Activated B cell treated with CpG ODN at 0.5 μM for 24 hours (primary cell): ENCODE data around the gene PNMT. TPM values are rescaled to one million over a fixed set of nuclear protein-coding genes. Genes with fewer than 3 reads are reported as not detected.

Experiments
- ATAC-seq: fragments of 200-7000 bp; cut with Tn5 transposase; one replicate; pipeline ENCODE4 v1.10.0; 2021; ENCODE audit warnings: low read depth, mild to moderate bottlenecking, moderate library complexity
- CTCF ChIA-PET: fragments of 350-600 bp; sonication (Branson Sonifier 250); formaldehyde crosslinking; loops from one replicate; lab custom pipeline; 2021; ENCODE audit warnings: antibody characterized with exemption; lab: Charles Lee
- POLR2A ChIA-PET: fragments of 350-600 bp; sonication (Branson Sonifier 250); formaldehyde crosslinking; loops from one replicate; lab custom pipeline; 2021; ENCODE audit warnings: antibody characterized with exemption; lab: Charles Lee
- DNase-seq: peaks from one replicate; pipeline ENCODE4 v3.0.0; 2022
- H3K27ac Mint-ChIP-seq: one replicate; pipeline ENCODE4 v1.8.0; 2020; ENCODE audit warnings: mixed read lengths
- H3K27me3 Mint-ChIP-seq: one replicate; pipeline ENCODE4 v1.8.0; 2021; ENCODE audit warnings: mixed read lengths
- H3K36me3 Mint-ChIP-seq: one replicate; pipeline ENCODE4 v1.8.0; 2021; ENCODE audit warnings: low read depth, mixed read lengths
- H3K4me1 Mint-ChIP-seq: one replicate; pipeline ENCODE4 v1.8.0; 2021; ENCODE audit warnings: mixed read lengths
- H3K4me3 Mint-ChIP-seq: one replicate; pipeline ENCODE4 v1.8.0; 2020; ENCODE audit warnings: mild to moderate bottlenecking, mixed read lengths
- H3K9me3 Mint-ChIP-seq: one replicate; pipeline ENCODE4 v1.8.0; 2020; ENCODE audit warnings: mixed read lengths
- intact Hi-C: fragments of 100-400 bp; cut with micrococcal nuclease; formaldehyde crosslinking; loops from one replicate; pipeline ENCODE4 v1.15.1; 2024
- total RNA-seq: library from RNA; stranded (reverse); gene quantifications from 2 replicates; pipeline ENCODE4 v1.2.3, GENCODE V29; 2022
- TF ChIP-seq, protein P1 (sequence below): fragments of 200-600 bp; IDR thresholded peaks from one replicate; pipeline ENCODE4 v1.8.0; 2022; ENCODE audit warnings: antibody characterized with exemption, mild to moderate bottlenecking

PNMT gene
- total RNA-seq, 1 donor from 2014 or later, result not detected

DNA sequence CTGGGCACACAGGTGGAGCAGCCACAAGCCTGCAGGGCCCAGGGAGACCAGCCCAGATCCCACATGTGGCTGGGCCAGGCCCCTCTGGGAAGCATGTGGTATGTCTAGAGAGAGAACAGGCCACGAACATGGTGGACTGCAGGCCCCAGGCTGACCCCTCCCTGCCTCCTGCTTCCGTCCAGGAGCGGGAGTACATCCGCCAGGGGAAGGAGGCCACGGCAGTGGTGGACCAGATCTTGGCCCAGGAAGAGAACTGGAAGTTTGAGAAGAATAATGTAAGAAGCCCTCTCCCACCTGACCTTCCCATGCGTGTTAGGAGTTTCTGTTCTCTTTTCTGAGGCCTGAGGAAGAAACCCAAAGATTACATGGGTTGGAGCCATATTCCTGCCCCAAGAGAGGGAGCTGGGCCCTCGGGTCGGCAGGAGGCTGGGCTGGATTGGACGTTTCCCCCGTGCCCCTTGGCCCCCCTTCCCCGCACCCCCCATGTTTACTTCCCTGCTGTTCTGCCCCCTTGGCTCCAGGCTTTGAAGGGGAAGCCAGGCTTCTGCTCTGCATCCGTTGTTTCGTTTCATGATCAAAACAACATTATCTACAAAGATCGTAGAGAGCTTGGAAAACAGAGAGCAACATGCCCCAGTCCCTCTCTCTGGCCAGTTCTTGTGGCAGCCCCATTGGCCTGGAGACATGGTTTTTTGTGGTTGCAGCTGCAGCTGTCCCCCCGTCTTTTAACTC lies 8.8 kb upstream of the PNMT start:
- TF ChIP-seq, protein P1, sequence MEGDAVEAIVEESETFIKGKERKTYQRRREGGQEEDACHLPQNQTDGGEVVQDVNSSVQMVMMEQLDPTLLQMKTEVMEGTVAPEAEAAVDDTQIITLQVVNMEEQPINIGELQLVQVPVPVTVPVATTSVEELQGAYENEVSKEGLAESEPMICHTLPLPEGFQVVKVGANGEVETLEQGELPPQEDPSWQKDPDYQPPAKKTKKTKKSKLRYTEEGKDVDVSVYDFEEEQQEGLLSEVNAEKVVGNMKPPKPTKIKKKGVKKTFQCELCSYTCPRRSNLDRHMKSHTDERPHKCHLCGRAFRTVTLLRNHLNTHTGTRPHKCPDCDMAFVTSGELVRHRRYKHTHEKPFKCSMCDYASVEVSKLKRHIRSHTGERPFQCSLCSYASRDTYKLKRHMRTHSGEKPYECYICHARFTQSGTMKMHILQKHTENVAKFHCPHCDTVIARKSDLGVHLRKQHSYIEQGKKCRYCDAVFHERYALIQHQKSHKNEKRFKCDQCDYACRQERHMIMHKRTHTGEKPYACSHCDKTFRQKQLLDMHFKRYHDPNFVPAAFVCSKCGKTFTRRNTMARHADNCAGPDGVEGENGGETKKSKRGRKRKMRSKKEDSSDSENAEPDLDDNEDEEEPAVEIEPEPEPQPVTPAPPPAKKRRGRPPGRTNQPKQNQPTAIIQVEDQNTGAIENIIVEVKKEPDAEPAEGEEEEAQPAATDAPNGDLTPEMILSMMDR, result no peak
- ChIA-PET POLR2A (interaction anchor here (0.6 to 1.1 kb wide), 5 partner anchors 9 to 96 kb away, joined by 3 to 8 read pairs (median 4); partner anchors contain the start of gene PGAP3), CTCF (interaction anchor here (0.6 to 1.2 kb wide), 5 partner anchors 9 to 38 kb away, joined by 3 to 8 read pairs (median 3); partner anchors contain the start of gene PNMT)
- Mint-ChIP-seq H3K36me3 (peaks cover 46% of the 10 kb centered on the region), H3K9me3 (no peaks in the 10 kb centered on the region), H3K27me3 (no peaks in the 10 kb centered on the region), H3K4me3 (peak overlapping the region; percentile 38), H3K27ac (peak overlapping the region; percentile 82), H3K4me1 (peaks cover 47% of the 10 kb centered on the region)
- intact Hi-C loops, result loop anchor here (1.0 to 2.0 kb wide), 2 partner anchors 8 to 23 kb away; partner anchors contain the start of gene STARD3
- DNase-seq (no peak), ATAC-seq (peak; percentile 70)

- H3K9me3 Mint-ChIP-seq, result no peaks in the 10 kb centered on the region
- TF ChIP-seq, protein P1, result no peak
- POLR2A ChIA-PET, result interaction anchor here (0.6 to 1.1 kb wide), 5 partner anchors 10 to 95 kb away, joined by 3 to 8 read pairs (median 4); partner anchors contain the start of gene PGAP3
- CTCF ChIA-PET, result interaction anchor here (0.6 to 1.2 kb wide), 5 partner anchors 9 to 38 kb away, joined by 3 to 8 read pairs (median 3); partner anchors contain the start of gene PNMT
- intact Hi-C loops, result no loop called here
- peaks cover 48% of the 10 kb centered on the region for H3K4me1 Mint-ChIP-seq
- peaks cover 42% of the 10 kb centered on the region for H3K36me3 Mint-ChIP-seq
- ATAC-seq, result no peak
- H3K4me3 Mint-ChIP-seq, result peak overlapping the region; percentile 38
- H3K27me3 Mint-ChIP-seq, result no peaks in the 10 kb centered on the region
- DNase-seq, result no peak
- H3K27ac Mint-ChIP-seq, result peak overlapping the region; percentile 82
Measured at GRCh38 chr17:39660011-39660360, 8.3 kb upstream of the PNMT start.

- TF ChIP-seq, protein P1, result no peak
- Mint-ChIP-seq H3K27me3 (no peaks in the 10 kb centered on the region), H3K4me3 (no peak overlapping the region), H3K4me1 (peaks cover 46% of the 10 kb centered on the region), H3K9me3 (no peaks in the 10 kb centered on the region), H3K27ac (peak overlapping the region; percentile 42), H3K36me3 (peaks cover 36% of the 10 kb centered on the region)
- DNase-seq, result no peak
- intact Hi-C loops, result no loop called here
- ChIA-PET CTCF (interaction anchor here (0.6 to 1.2 kb wide), 5 partner anchors 8 to 39 kb away, joined by 3 to 8 read pairs (median 3); partner anchors contain the start of gene PNMT), POLR2A (interaction anchor here (0.6 kb wide), 1 partner anchor 11 kb away, joined by 3 read pairs; no protein-coding TSS in a partner anchor)
- ATAC-seq, result no peak
Measured at GRCh38 chr17:39660397-39661385, 7.6 kb upstream of the PNMT start.

DNA sequence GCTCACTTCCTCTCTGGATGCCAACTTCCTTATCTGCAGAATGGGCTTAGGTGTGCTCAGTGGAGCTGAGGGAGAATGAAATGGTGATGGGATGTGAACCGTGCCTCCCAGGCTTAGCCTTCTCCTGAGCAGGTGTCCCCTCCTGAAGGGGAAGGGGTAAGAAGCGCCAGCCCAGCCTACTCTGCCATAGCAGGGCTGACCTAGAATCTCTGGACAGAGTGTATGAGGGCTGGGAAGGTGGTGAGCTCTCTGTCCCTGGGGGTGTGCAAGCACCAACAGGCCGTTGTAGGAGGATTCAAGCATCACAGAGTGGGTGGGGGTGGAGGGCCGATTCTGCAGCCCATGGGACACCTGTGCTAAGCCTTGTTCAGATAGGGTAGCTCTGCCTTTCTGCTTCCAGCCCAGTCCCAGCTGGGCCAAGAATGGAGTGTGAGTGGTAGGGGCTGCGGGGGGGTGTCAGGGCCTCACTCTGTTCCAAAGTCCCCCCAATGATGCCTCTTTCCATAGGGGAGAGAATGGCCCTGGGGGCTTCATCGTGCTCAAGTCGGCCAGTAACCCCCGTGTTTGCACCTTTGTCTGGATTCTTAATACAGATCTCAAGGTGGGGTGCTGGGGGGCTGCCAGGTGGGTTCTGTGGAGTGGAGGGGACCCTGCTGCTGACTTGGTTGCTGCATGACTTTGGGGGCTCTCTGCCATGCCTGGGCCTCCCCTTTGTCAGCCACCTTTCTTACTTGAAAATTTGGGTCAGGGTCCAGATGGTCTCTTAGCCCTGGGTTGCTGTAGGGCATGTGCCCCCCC lies 6.3 kb upstream of the PNMT start:
- H3K36me3 Mint-ChIP-seq, result peaks cover 33% of the 10 kb centered on the region
- ATAC-seq, result no peak
- intact Hi-C loops, result no loop called here
- CTCF ChIA-PET, result interaction anchor here (1.2 kb wide), 1 partner anchor 9 kb away, joined by 3 read pairs; no protein-coding TSS in a partner anchor
- DNase-seq, result no peak
- H3K27ac Mint-ChIP-seq, result no peak overlapping the region
- TF ChIP-seq, protein P1, result no peak
- peaks cover 6% of the 10 kb centered on the region for H3K27me3 Mint-ChIP-seq
- H3K4me3 Mint-ChIP-seq, result no peak overlapping the region
- peaks cover 50% of the 10 kb centered on the region for H3K4me1 Mint-ChIP-seq
- H3K9me3 Mint-ChIP-seq, result no peaks in the 10 kb centered on the region
- POLR2A ChIA-PET, result no interaction called here
